Small intestine (tissue), 7 donors: ENCODE data around the gene THSD4. TPM values are rescaled to one million over a fixed set of nuclear protein-coding genes. Genes with fewer than 3 reads are reported as not detected.

Experiments
- DNase-seq, 2 donors: peaks; one replicate each; pipeline versions ENCODE4 v3.0.0 to v3.0.0-alpha.2; 2013
- FAIRE-seq: peaks from 2 replicates; lab custom pipeline; 2012; peaks lifted over from hg19 to GRCh38; lab: Jason Lieb, UNC
- H3K27ac ChIP-seq, 3 donors: one replicate each; pipeline ENCODE4 v1.5.1; 2013; ENCODE audit warnings: low read length in 2 of 3, mild to moderate bottlenecking in 2 of 3, control low read depth in 1 of 3, inconsistent platforms in 1 of 3, low read depth in 1 of 3, moderate library complexity in 1 of 3
- H3K27me3 ChIP-seq, 3 donors: one replicate each; pipeline ENCODE4 v1.6.1; 2013; ENCODE audit warnings: low read length in 3 of 3, inconsistent platforms in 1 of 3; ENCODE audit not compliant: control insufficient read depth in 3 of 3, insufficient read depth in 3 of 3
- H3K36me3 ChIP-seq, 3 donors: one replicate each; pipeline ENCODE4 v1.6.1; 2013; ENCODE audit warnings: low read length in 3 of 3, inconsistent platforms in 1 of 3, low read depth in 1 of 3, mild to moderate bottlenecking in 1 of 3, moderate library complexity in 1 of 3; ENCODE audit not compliant: control insufficient read depth in 3 of 3, insufficient read depth in 2 of 3
- H3K4me1 ChIP-seq, 3 donors: one replicate each; pipeline ENCODE4 v1.6.1; 2013; ENCODE audit warnings: low read length in 2 of 3, inconsistent platforms in 1 of 3, low read depth in 1 of 3, mild to moderate bottlenecking in 1 of 3, moderate library complexity in 1 of 3; ENCODE audit not compliant: control insufficient read depth in 3 of 3, insufficient read depth in 2 of 3
- H3K4me3 ChIP-seq, 3 donors: one replicate each; pipeline ENCODE4 v1.5.1; 2013; ENCODE audit warnings: low read length in 3 of 3, control low read depth in 1 of 3, inconsistent platforms in 1 of 3, low read depth in 1 of 3, mild to moderate bottlenecking in 1 of 3, moderate library complexity in 1 of 3
- H3K9me3 ChIP-seq, 2 donors: one replicate each; pipeline ENCODE4 v1.6.1; 2013; ENCODE audit warnings: low read depth in 1 of 2, low read length in 1 of 2; ENCODE audit not compliant: control insufficient read depth in 2 of 2, insufficient read depth in 1 of 2
- WGBS, 3 donors: extraction: QIAGEN DNeasy Blood & Tissue Kit; methylation state at CpG; one replicate each; pipeline ENCODE4 v1.1.7; 2013; 5-methylcytosine and 5-hydroxymethylcytosine counted together
- polyA plus RNA-seq, 4 donors: library from polyadenylated mRNA; stranded (reverse) in 3 of 4; unstranded in 1 of 4; fragments of 200-250 nt in 3 of 4; fragments of 120-200 nt in 1 of 4; gene quantifications; one replicate each; pipeline versions ENCODE4 v1.2.1 to v1.2.3, GENCODE V29; 2013
- donor health status: healthy with polysubstance abuse.
- donor health status: control.
- donor health status: control.
- donor health status: Bipolar disorder and iron deficiency.
- donor health status: healthy.

THSD4 gene
- polyA plus RNA-seq, 4 donors: 3.6 to 14.4 (median 9.7) TPM

GRCh38 chr15:71773206-71773859 lies 658.1 kb downstream of the THSD4 start:
- Histone ChIP-seq H3K9me3 (no peaks in the 10 kb centered on the region), H3K36me3 (peaks cover 0 to 10% (median 0%) of the 10 kb centered on the region in 3 donors), H3K4me1 (no peaks in the 10 kb centered on the region), H3K4me3 (no peak overlapping the region), H3K27me3 (no peaks in the 10 kb centered on the region), H3K27ac (no peak overlapping the region)
- DNase-seq (no peak), FAIRE-seq (no peak)
- 86 to 97% (median 95%) methylated on average over 1 of the region's 1 CpG for WGBS, 3 donors

GRCh38 chr15:71775856-71776255 lies 660.6 kb downstream of the THSD4 start:
- FAIRE-seq: no peak
- Histone ChIP-seq H3K9me3 (no peaks in the 10 kb centered on the region), H3K36me3 (peaks cover 0 to 12% (median 0%) of the 10 kb centered on the region in 3 donors), H3K4me3 (no peak overlapping the region), H3K27ac (no peak overlapping the region), H3K27me3 (no peaks in the 10 kb centered on the region), H3K4me1 (no peaks in the 10 kb centered on the region)
- no peak for DNase-seq

- FAIRE-seq (no peak), DNase-seq (no peak)
- Histone ChIP-seq H3K4me3 (no peak overlapping the region), H3K4me1 (no peaks in the 10 kb centered on the region), H3K36me3 (peaks cover 0 to 12% (median 0%) of the 10 kb centered on the region in 3 donors), H3K27ac (no peak overlapping the region), H3K9me3 (no peaks in the 10 kb centered on the region), H3K27me3 (no peaks in the 10 kb centered on the region)
- WGBS, 3 donors: 72 to 84% (median 81%) methylated on average over 3 of the region's 3 CpGs
Measured at GRCh38 chr15:71776304-71776703, 661.0 kb downstream of the THSD4 start.

- Histone ChIP-seq H3K4me1 (no peaks in the 10 kb centered on the region), H3K9me3 (no peaks in the 10 kb centered on the region), H3K36me3 (peaks cover 0 to 12% (median 0%) of the 10 kb centered on the region in 3 donors), H3K4me3 (no peak overlapping the region), H3K27ac (no peak overlapping the region), H3K27me3 (no peaks in the 10 kb centered on the region)
- FAIRE-seq: no peak
- WGBS, 3 donors: 83 to 90% (median 87%) methylated on average over 16 of the region's 16 CpGs
- no peak for DNase-seq
Measured at GRCh38 chr15:71777216-71777943, 662.1 kb downstream of the THSD4 start.

GRCh38 chr15:71779073-71779797 lies 664.0 kb downstream of the THSD4 start:
- Histone ChIP-seq H3K27me3 (no peaks in the 10 kb centered on the region), H3K27ac (no peak overlapping the region), H3K4me3 (no peak overlapping the region), H3K4me1 (no peaks in the 10 kb centered on the region), H3K36me3 (peaks cover 0 to 12% (median 0%) of the 10 kb centered on the region in 3 donors), H3K9me3 (no peaks in the 10 kb centered on the region)
- no peak for FAIRE-seq
- WGBS, 3 donors: 88 to 89% (median 89%) methylated on average over 6 of the region's 6 CpGs
- no peak for DNase-seq

- no peak overlapping the region for H3K27ac ChIP-seq
- no peak overlapping the region for H3K4me3 ChIP-seq
- FAIRE-seq: no peak
- no peaks in the 10 kb centered on the region for H3K27me3 ChIP-seq
- H3K36me3 ChIP-seq: peaks cover 0 to 10% (median 0%) of the 10 kb centered on the region in 3 donors
- DNase-seq: peak; percentile 19 to 66
- no peaks in the 10 kb centered on the region for H3K4me1 ChIP-seq
- H3K9me3 ChIP-seq: no peaks in the 10 kb centered on the region
- WGBS, 3 donors: 13 to 17% (median 16%) methylated on average over 13 of the region's 13 CpGs
Measured at GRCh38 chr15:71780115-71780976, 665.1 kb downstream of the THSD4 start.

- 72 to 86% (median 81%) methylated on average over 9 of the region's 9 CpGs for WGBS, 3 donors
- H3K27ac ChIP-seq: no peak overlapping the region
- peaks cover 0 to 10% (median 0%) of the 10 kb centered on the region in 3 donors for H3K36me3 ChIP-seq
- FAIRE-seq: no peak
- no peak overlapping the region for H3K4me3 ChIP-seq
- no peak for DNase-seq
- no peaks in the 10 kb centered on the region for H3K4me1 ChIP-seq
- H3K9me3 ChIP-seq: no peaks in the 10 kb centered on the region
- no peaks in the 10 kb centered on the region for H3K27me3 ChIP-seq
Measured at GRCh38 chr15:71781179-71781964, 666.1 kb downstream of the THSD4 start.
